Trophoblast cell (in vitro differentiated cells and primary cell): ENCODE measurements around the gene HYI.

Source experiments
- DNase-seq, 2 donors: peaks; one replicate each; pipeline ENCODE4 v3.0.0-alpha.2; 2016
- H2AFZ ChIP-seq: 2 replicates; pipeline ENCODE4 v1.6.1; 2013; ENCODE audit warnings: low read length, moderate library complexity, mild to moderate bottlenecking; ENCODE audit not compliant: insufficient read depth, poor library complexity
- H2AK5ac ChIP-seq: 2 replicates; pipeline ENCODE4 v1.6.1; 2013; ENCODE audit warnings: mild to moderate bottlenecking, low read length
- H2BK120ac ChIP-seq: 2 replicates; pipeline ENCODE4 v1.6.1; 2013; ENCODE audit warnings: low read length, mild to moderate bottlenecking, moderate library complexity; ENCODE audit not compliant: insufficient read depth, poor library complexity
- H2BK12ac ChIP-seq: 2 replicates; pipeline ENCODE4 v1.6.1; 2013; ENCODE audit warnings: mild to moderate bottlenecking, low read length, moderate library complexity
- H2BK5ac ChIP-seq: 2 replicates; pipeline ENCODE4 v1.6.1; 2013; ENCODE audit warnings: low read length, low read depth, moderate library complexity, mild to moderate bottlenecking; ENCODE audit not compliant: poor library complexity
- H3K14ac ChIP-seq: 2 replicates; pipeline ENCODE4 v1.6.1; 2013; ENCODE audit warnings: mild to moderate bottlenecking, low read length
- H3K18ac ChIP-seq: 2 replicates; pipeline ENCODE4 v1.6.1; 2013; ENCODE audit warnings: mild to moderate bottlenecking, low read length
- H3K23ac ChIP-seq: 2 replicates; pipeline ENCODE4 v1.6.1; 2013; ENCODE audit warnings: low read length
- H3K27ac ChIP-seq: 2 replicates; pipeline ENCODE4 v1.5.1; 2013; ENCODE audit warnings: low read depth, mild to moderate bottlenecking, inconsistent platforms, low read length, moderate library complexity
- H3K27me3 ChIP-seq: 2 replicates; pipeline ENCODE4 v1.6.1; 2013; ENCODE audit warnings: inconsistent platforms, mild to moderate bottlenecking, low read length, moderate library complexity; ENCODE audit not compliant: insufficient read depth
- H3K36me3 ChIP-seq, 2 experiments: 1 replicate in 1 of 2; 2 replicates in 1 of 2; pipeline ENCODE4 v1.6.1; 2013; ENCODE audit warnings: low read length in 2 of 2, mild to moderate bottlenecking in 2 of 2, moderate library complexity in 1 of 2; ENCODE audit not compliant: insufficient read depth in 2 of 2, control insufficient read depth in 1 of 2
- H3K4ac ChIP-seq: 2 replicates; pipeline ENCODE4 v1.6.1; 2013; ENCODE audit warnings: low read depth, mild to moderate bottlenecking, low read length, moderate library complexity
- H3K4me1 ChIP-seq, 2 experiments: 1 replicate in 1 of 2; 2 replicates in 1 of 2; pipeline ENCODE4 v1.6.1; 2013; ENCODE audit warnings: low read length in 2 of 2, mild to moderate bottlenecking in 2 of 2, moderate library complexity in 1 of 2; ENCODE audit not compliant: insufficient read depth in 2 of 2, control insufficient read depth in 1 of 2
- H3K4me2 ChIP-seq: 2 replicates; pipeline ENCODE4 v1.6.1; 2013; ENCODE audit warnings: inconsistent platforms, mild to moderate bottlenecking, low read length, moderate library complexity
- H3K4me3 ChIP-seq: 2 replicates; pipeline ENCODE4 v1.5.1; 2013; ENCODE audit warnings: mild to moderate bottlenecking, low read depth, low read length, inconsistent platforms
- H3K79me1 ChIP-seq: one replicate; pipeline ENCODE4 v1.6.1; 2013; ENCODE audit warnings: low read length
- H3K79me2 ChIP-seq: 2 replicates; pipeline ENCODE4 v1.6.1; 2013; ENCODE audit warnings: low read length, mild to moderate bottlenecking; ENCODE audit not compliant: control insufficient read depth, insufficient read depth, poor library complexity
- H3K9ac ChIP-seq: 2 replicates; pipeline ENCODE4 v1.6.1; 2013; ENCODE audit warnings: mild to moderate bottlenecking, low read length
- H3K9me3 ChIP-seq: 2 replicates; pipeline ENCODE4 v1.6.1; 2013; ENCODE audit warnings: low read depth, mild to moderate bottlenecking, control low read depth, inconsistent platforms, low read length; ENCODE audit not compliant: insufficient read depth
- H4K12ac ChIP-seq: 2 replicates; pipeline ENCODE4 v1.6.1; 2013; ENCODE audit warnings: low read depth, mild to moderate bottlenecking, low read length, moderate library complexity
- H4K8ac ChIP-seq: 2 replicates; pipeline ENCODE4 v1.6.1; 2013; ENCODE audit warnings: low read depth, mild to moderate bottlenecking, low read length, moderate library complexity
- H4K91ac ChIP-seq: one replicate; pipeline ENCODE4 v1.6.1; 2013; ENCODE audit warnings: low read depth, mild to moderate bottlenecking, low read length, moderate library complexity
- WGBS: extraction: QIAGEN DNeasy Blood & Tissue Kit; methylation state at CpG from one replicate; pipeline ENCODE4 v1.1.7; 2013; ENCODE audit warnings: missing lambda C conversion rate; ENCODE audit not compliant: insufficient read length, insufficient coverage; ENCODE audit errors: extremely low coverage; 5-methylcytosine and 5-hydroxymethylcytosine counted together

Gene HYI

GRCh38 chr1:43423672-43424550, 29.8 kb downstream of the HYI start:
- no peak overlapping the region for H2AK5ac ChIP-seq
- no peak overlapping the region for H3K18ac ChIP-seq
- H3K23ac ChIP-seq: no peak overlapping the region
- H3K4ac ChIP-seq: no peak overlapping the region
- no peak overlapping the region for H3K14ac ChIP-seq
- peaks cover 93 to 96% of the 10 kb centered on the region in 2 experiments for H3K36me3 ChIP-seq
- H3K4me1 ChIP-seq: no peaks in the 10 kb centered on the region
- no peak overlapping the region for H3K9ac ChIP-seq
- H3K79me1 ChIP-seq: no peaks in the 10 kb centered on the region
- H2BK120ac ChIP-seq: no peak overlapping the region
- no peak overlapping the region for H2BK12ac ChIP-seq
- no peak overlapping the region for H3K27ac ChIP-seq
- H3K9me3 ChIP-seq: no peaks in the 10 kb centered on the region
- no peaks in the 10 kb centered on the region for H3K79me2 ChIP-seq
- no peak overlapping the region for H4K8ac ChIP-seq
- no peak overlapping the region for H2AFZ ChIP-seq
- 100% methylated on average over 1 of the region's 23 CpGs for WGBS
- DNase-seq: peak; percentile 10 to 41
- no peak overlapping the region for H4K12ac ChIP-seq
- H3K27me3 ChIP-seq: no peaks in the 10 kb centered on the region
- no peak overlapping the region for H4K91ac ChIP-seq
- H2BK5ac ChIP-seq: no peak overlapping the region
- H3K4me3 ChIP-seq: no peak overlapping the region
- no peak overlapping the region for H3K4me2 ChIP-seq

GRCh38 chr1:43422995-43423671, 30.6 kb downstream of the HYI start:
- no peaks in the 10 kb centered on the region for H3K27me3 ChIP-seq
- no peak overlapping the region for H2BK120ac ChIP-seq
- H3K36me3 ChIP-seq: peaks cover 92 to 95% of the 10 kb centered on the region in 2 experiments
- no peak overlapping the region for H3K4me2 ChIP-seq
- no peaks in the 10 kb centered on the region for H3K9me3 ChIP-seq
- H3K79me1 ChIP-seq: no peaks in the 10 kb centered on the region
- peak overlapping the region; percentile 18 for H3K4me3 ChIP-seq
- H3K18ac ChIP-seq: no peak overlapping the region
- H3K14ac ChIP-seq: no peak overlapping the region
- H2AFZ ChIP-seq: no peak overlapping the region
- no peak overlapping the region for H2BK12ac ChIP-seq
- no peak overlapping the region for H2AK5ac ChIP-seq
- no peak overlapping the region for H4K12ac ChIP-seq
- DNase-seq: no peak
- WGBS: 100% methylated on average over 1 of the region's 16 CpGs
- no peak overlapping the region for H3K4ac ChIP-seq
- H4K8ac ChIP-seq: no peak overlapping the region
- no peak overlapping the region for H4K91ac ChIP-seq
- H3K23ac ChIP-seq: no peak overlapping the region
- H2BK5ac ChIP-seq: no peak overlapping the region
- H3K79me2 ChIP-seq: no peaks in the 10 kb centered on the region
- no peak overlapping the region for H3K9ac ChIP-seq
- no peaks in the 10 kb centered on the region for H3K4me1 ChIP-seq
- H3K27ac ChIP-seq: no peak overlapping the region

GRCh38 chr1:43421976-43422750, 31.6 kb downstream of the HYI start:
- no CpG with 5 or more reads among the region's 12 CpGs for WGBS
- no peak overlapping the region for H2AFZ ChIP-seq
- H3K27ac ChIP-seq: no peak overlapping the region
- no peak overlapping the region for H3K4me3 ChIP-seq
- H3K9ac ChIP-seq: peak overlapping the region; percentile 14
- H3K4ac ChIP-seq: no peak overlapping the region
- H2BK120ac ChIP-seq: no peak overlapping the region
- H4K91ac ChIP-seq: no peak overlapping the region
- no peak overlapping the region for H3K14ac ChIP-seq
- H4K12ac ChIP-seq: no peak overlapping the region
- H2BK5ac ChIP-seq: no peak overlapping the region
- H2BK12ac ChIP-seq: no peak overlapping the region
- H3K27me3 ChIP-seq: no peaks in the 10 kb centered on the region
- H3K4me1 ChIP-seq: no peaks in the 10 kb centered on the region
- no peaks in the 10 kb centered on the region for H3K79me1 ChIP-seq
- no peaks in the 10 kb centered on the region for H3K9me3 ChIP-seq
- no peak overlapping the region for H4K8ac ChIP-seq
- H3K18ac ChIP-seq: no peak overlapping the region
- no peak overlapping the region for H3K23ac ChIP-seq
- no peak overlapping the region for H3K4me2 ChIP-seq
- peaks cover 82 to 87% of the 10 kb centered on the region in 2 experiments for H3K36me3 ChIP-seq
- no peaks in the 10 kb centered on the region for H3K79me2 ChIP-seq
- H2AK5ac ChIP-seq: no peak overlapping the region
- no peak for DNase-seq

GRCh38 chr1:43421396-43421795, 32.3 kb downstream of the HYI start:
- H3K27me3 ChIP-seq: no peaks in the 10 kb centered on the region
- H3K79me1 ChIP-seq: no peaks in the 10 kb centered on the region
- H3K4me2 ChIP-seq: no peak overlapping the region
- no peak overlapping the region for H3K23ac ChIP-seq
- peaks cover 74 to 86% of the 10 kb centered on the region in 2 experiments for H3K36me3 ChIP-seq
- H2BK5ac ChIP-seq: no peak overlapping the region
- no peak overlapping the region for H4K8ac ChIP-seq
- H2AK5ac ChIP-seq: no peak overlapping the region
- no peak overlapping the region for H2AFZ ChIP-seq
- no peak overlapping the region for H3K27ac ChIP-seq
- H3K4ac ChIP-seq: no peak overlapping the region
- H3K4me3 ChIP-seq: no peak overlapping the region
- no peaks in the 10 kb centered on the region for H3K4me1 ChIP-seq
- no peak overlapping the region for H4K12ac ChIP-seq
- H3K79me2 ChIP-seq: no peaks in the 10 kb centered on the region
- H3K18ac ChIP-seq: no peak overlapping the region
- no peak for DNase-seq
- H3K9me3 ChIP-seq: no peaks in the 10 kb centered on the region
- no peak overlapping the region for H2BK120ac ChIP-seq
- no peak overlapping the region for H2BK12ac ChIP-seq
- H3K14ac ChIP-seq: no peak overlapping the region
- H4K91ac ChIP-seq: no peak overlapping the region
- no CpG with 5 or more reads among the region's 6 CpGs for WGBS
- no peak overlapping the region for H3K9ac ChIP-seq
